GM19395 (cell line): ENCODE measurements around the gene LPIN1.
"Not testable (repeated sequence)": the region's sequence is repeated elsewhere in the genome, so short reads cannot be mapped to it uniquely, and the experiment has no call there.

Experiments used
- ATAC-seq: cut with Tn5 transposase; IDR thresholded peaks from one replicate; pipeline ENCODE4 v1.9.1; 2021; ENCODE audit warnings: mild to moderate bottlenecking, moderate library complexity; ENCODE audit not compliant: unreplicated experiment

The LPIN1 gene

GRCh38 chr2:11715987-11716652, 30.3 kb upstream of the LPIN1 start:
- ATAC-seq: no peak

GRCh38 chr2:11716689-11717321, 29.6 kb upstream of the LPIN1 start:
- no peak for ATAC-seq

- no peak for ATAC-seq
Measured at GRCh38 chr2:11717623-11718022, 28.8 kb upstream of the LPIN1 start.

DNA sequence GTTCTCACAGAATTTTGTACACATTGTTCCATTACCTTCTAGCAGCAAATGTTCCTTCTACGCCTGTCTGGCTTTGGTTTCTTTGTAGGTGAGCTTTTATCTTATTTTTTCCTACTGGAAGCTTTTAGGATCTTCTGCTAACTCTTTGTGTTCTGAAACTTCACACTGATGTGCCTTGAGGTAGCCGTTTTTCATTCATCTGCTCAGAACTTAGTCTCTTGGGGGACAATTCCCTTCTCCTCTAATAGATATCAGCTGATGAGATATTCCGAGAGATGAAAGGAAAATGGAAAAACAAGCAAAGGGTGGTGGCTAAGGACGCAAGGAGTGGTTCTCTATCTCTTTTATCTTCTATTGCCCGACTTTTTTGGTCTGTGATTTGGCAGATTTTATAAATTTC, 27.8 kb upstream of the LPIN1 start:
- ATAC-seq: no peak

- no peak for ATAC-seq
Measured at GRCh38 chr2:11719230-11719977, 27.0 kb upstream of the LPIN1 start.

GRCh38 chr2:11720752-11721151, 25.7 kb upstream of the LPIN1 start:
- no peak for ATAC-seq

DNA sequence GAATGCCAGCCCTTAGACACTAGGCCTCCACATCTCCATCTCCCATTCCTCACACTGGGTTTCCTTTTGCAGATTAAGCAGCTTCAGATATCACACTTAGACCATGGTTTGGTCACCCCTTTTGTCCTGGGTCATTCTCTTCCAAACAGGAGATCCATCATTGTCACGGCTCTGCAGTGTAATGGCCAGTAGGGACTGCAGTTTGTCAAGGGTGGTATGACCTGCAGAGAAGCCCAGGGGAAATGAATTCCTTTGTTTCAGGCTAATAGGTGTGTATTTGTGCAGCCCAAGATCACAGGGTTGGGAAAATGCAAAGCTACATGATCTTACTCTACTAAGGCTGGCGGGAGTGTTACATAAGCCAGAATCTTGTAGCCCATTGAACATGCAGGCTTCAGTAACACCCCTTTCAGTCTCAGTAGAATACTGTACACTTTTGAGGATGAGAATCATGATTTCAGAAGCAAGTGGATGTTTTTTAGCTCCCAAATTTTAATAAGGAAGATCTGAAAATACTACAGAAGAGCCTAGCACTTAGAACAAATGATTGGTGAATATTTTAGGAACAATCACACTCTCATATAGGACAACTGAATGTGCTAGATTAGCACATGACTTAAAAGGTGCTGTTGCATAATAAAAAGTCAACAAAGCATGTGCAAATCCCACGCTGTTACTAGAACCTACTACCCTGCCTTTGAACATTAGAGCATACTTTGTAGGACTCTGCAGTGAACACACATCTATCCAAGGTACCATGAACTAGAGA, 24.0 kb upstream of the LPIN1 start:
- no peak for ATAC-seq

GRCh38 chr2:11723061-11723371, 23.4 kb upstream of the LPIN1 start:
- no peak for ATAC-seq

- ATAC-seq: no peak
Measured at GRCh38 chr2:11724151-11724550, 22.3 kb upstream of the LPIN1 start.

- no peak for ATAC-seq
Measured at GRCh38 chr2:11726384-11726783, 20.0 kb upstream of the LPIN1 start.

- no peak for ATAC-seq
Measured at GRCh38 chr2:11729362-11730212, 16.8 kb upstream of the LPIN1 start.

DNA sequence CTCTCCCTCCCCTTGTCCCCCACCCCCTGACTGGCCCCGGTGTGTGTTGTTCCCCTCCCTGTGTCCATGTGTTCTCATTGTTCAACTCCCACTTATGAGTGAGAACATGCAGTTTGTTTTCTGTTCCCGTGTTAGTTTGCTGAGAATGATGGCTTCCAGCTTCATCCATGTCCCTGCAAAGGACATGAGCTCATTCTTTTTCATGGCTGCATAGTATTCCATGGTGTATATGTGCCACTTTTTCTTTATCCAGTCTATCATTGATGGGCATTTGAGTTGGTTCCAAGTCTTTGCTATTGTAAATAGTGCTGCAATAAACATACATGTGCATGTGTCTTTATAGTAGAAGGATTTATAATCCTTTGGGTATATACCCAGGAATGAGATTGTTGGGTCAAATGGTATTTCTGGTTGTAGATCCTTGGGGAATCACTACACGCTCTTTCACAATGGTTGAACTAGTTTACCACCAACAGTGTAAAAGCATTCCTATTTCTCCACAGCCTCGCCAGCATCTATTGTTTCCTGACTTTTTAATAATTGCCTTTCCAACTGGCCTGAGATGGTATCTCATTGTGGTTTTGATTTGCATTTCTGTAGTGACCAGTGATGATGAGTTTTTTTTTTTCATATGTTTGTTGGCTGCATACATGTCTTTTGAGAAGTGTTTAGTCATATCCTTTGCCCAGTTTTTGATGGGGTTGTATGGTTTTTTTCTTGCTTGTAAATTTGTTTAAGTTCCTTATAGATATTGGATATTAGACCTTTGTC, 15.0 kb upstream of the LPIN1 start:
- not testable (repeated sequence) for ATAC-seq

- ATAC-seq: no peak
Measured at GRCh38 chr2:11732587-11732986, 13.8 kb upstream of the LPIN1 start.

DNA sequence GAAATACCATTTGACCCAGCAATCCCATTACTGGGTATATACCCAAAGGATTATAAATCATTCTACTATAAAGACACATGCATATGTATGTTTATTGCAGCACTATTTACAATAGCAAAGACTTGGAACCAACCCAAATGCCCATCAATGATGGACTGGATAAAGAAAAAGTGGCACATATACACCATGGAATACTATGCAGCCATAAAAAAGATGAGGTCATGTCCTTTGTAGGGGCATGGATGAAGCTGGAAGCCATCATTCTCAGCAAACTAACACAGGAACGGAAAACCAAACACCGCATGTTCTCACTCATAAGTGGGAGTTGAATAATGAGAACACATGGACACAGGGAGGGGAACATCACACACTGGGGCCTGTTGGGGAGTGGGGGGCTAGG, 8.6 kb upstream of the LPIN1 start:
- ATAC-seq: not testable (repeated sequence)

DNA sequence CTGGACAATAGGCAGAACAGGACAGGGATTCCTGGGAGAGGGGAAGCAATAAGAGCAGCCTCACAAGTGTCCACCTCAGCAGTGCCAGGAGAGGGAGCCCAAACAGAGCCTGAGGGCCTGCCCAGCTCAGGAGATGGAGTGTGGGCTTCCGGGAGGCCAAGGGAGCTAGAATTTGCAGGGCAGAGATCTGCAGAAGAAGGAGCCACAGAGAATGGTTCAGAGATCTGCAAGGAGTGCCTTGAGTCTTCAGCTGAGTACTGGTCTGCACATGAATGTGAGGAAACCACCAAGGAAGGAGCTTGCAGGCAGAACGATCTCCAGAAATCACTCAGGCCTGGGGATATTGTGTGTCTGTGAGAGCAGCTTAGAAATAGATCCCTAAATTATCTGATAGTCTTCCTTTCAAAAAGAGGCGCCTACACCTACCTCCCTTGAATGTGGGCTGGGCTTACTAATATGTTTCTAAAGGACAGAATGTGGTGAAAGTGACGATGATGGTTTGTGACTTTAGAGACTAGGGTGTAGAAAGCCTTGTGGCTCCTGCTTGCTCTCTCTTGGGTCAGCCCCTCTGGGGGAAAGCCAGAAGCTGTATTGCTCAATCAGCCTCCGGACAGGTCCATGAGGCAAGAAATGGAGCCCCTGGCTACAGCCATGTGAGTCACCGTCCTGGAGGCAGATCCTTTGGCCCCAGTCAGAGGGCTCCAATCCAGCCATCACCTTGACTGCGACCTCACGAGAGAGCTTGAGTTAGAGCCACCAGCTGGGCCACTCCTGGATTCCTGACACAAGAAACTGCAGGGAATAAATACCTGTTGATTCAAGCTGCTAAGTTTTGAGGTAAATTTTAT, 7.6 kb upstream of the LPIN1 start:
- ATAC-seq: peak; percentile 71

GRCh38 chr2:11740723-11741122, 5.7 kb upstream of the LPIN1 start:
- ATAC-seq: no peak

DNA sequence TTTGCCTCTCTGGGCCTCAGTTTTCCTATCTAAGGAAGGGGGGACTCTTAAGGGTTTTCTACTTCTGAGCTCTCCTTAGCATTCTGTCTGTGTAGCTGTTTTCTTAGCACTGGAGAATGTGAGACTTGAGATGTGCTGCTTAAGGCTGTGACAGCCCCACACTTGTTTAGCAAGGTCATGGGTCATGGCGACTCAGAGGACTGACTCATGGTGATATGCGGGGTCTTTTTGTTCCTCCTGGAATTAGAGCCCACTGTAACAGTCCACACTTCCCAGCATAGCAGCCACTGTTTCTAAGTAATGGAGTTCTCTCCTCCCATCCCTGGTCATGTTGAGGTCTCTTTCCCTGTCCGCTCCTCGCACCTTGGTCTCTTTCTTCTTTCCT, 4.1 kb upstream of the LPIN1 start:
- ATAC-seq: no peak

DNA sequence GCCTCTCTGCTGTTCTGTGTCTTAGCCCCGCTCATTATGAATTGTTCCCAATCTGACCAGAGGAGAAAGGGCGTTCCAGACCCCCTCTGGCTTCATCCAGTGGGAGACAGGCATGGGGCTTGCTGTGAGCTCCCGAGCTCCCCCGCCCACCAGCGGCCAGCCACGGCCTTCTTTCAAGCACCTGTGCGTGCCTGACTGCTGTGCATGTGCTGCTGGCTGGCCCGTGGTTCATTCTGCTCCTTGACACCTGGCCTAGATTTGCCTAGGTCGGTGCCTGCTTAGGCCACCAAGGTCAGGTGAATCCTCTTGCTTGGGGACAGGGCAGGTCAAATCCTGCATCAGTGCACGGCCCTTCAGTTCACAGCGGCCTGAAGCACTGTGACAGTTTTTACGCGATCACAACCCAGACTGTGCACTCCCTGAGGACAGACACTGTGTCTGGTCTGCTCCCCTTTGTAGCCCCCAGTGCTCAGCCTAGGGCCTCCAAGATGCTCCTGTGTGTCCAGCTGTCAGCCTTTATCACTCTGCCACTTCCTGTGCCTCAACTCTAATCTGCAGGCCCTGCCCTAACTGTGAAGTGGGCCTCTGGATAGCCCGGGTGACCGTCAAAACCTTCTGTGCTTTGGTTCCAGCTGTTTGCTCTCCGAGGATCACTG, 3.6 kb upstream of the LPIN1 start:
- ATAC-seq: no peak

DNA sequence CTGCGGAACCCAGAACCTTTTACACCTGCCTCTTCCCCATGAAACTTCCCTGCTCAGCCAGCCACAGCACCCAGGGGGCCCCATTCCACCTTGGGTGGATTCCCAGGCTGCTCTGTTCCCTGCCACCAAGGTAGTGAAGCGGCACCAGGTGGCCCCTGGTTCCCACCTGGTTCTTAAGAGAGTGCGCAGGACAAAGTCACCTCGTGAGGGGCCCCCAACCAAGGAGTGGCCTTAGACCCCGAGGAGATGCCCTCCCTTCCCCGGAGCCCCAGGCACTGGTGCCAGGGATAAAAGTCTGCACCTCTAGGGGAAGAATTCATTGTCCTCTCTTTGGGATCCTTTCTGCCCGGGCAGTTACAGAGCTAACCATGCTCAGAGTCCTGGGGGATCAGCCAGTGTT, 3.1 kb upstream of the LPIN1 start:
- ATAC-seq: no peak
